ENCODE measurements around the gene LMBR1L. TPM values are rescaled to one million over a fixed set of nuclear protein-coding genes. Genes with fewer than 3 reads are reported as not detected.

The LMBR1L gene
- total RNA-seq, 4 donors from 2014 or later = 17.6 to 77.5 (median 37.5) TPM

DNA sequence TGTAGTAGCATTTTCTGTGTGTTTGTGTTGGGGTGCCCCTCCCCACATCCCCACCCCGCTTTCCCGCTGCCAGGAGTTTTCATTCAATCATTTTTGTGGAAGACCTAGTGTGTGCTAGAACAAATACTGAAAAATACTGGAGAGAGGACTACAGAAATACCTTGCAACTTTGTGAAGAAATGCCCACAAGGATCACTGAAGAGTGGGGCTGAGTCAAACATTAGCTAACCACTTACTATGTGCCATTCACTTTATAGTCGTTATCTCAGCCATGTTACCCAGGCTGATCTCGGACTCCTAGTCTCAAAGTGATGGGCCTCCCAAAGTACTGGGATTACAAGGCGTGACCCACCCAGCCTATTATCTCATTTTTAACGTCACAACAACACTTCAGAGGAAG, 559 bp upstream of the LMBR1L start:
- 55 to 71% methylated on average over 4 to 5 of the region's 6 CpGs for WGBS, 2 donors (ENCODE audit: low coverage in 1 of 2)
- H3K27ac ChIP-seq = peak overlapping the region; percentile 80 to 99 (median 96)
- peak overlapping the region; percentile 56 to 81 for H3K4me3 ChIP-seq
- no peaks in the 10 kb centered on the region for H3K27me3 ChIP-seq
- peaks cover 6 to 45% (median 36%) of the 10 kb centered on the region in 3 donors for H3K4me1 ChIP-seq
- no peak for ATAC-seq
- H3K9me3 ChIP-seq = no peaks in the 10 kb centered on the region
- TF ChIP-seq EP300 (IDR thresholded peaks at IDR 0.05) = no peak
- TF ChIP-seq, protein P1, sequence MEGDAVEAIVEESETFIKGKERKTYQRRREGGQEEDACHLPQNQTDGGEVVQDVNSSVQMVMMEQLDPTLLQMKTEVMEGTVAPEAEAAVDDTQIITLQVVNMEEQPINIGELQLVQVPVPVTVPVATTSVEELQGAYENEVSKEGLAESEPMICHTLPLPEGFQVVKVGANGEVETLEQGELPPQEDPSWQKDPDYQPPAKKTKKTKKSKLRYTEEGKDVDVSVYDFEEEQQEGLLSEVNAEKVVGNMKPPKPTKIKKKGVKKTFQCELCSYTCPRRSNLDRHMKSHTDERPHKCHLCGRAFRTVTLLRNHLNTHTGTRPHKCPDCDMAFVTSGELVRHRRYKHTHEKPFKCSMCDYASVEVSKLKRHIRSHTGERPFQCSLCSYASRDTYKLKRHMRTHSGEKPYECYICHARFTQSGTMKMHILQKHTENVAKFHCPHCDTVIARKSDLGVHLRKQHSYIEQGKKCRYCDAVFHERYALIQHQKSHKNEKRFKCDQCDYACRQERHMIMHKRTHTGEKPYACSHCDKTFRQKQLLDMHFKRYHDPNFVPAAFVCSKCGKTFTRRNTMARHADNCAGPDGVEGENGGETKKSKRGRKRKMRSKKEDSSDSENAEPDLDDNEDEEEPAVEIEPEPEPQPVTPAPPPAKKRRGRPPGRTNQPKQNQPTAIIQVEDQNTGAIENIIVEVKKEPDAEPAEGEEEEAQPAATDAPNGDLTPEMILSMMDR (IDR thresholded peaks at IDR 0.05) = no peak
- no peak for TF ChIP-seq POLR2AphosphoS5 (IDR thresholded peaks at IDR 0.05)
- TF ChIP-seq POLR2A (IDR thresholded peaks at IDR 0.05) = no peak
- peaks cover 0 to 7% of the 10 kb centered on the region in 2 donors for H3K36me3 ChIP-seq

DNA sequence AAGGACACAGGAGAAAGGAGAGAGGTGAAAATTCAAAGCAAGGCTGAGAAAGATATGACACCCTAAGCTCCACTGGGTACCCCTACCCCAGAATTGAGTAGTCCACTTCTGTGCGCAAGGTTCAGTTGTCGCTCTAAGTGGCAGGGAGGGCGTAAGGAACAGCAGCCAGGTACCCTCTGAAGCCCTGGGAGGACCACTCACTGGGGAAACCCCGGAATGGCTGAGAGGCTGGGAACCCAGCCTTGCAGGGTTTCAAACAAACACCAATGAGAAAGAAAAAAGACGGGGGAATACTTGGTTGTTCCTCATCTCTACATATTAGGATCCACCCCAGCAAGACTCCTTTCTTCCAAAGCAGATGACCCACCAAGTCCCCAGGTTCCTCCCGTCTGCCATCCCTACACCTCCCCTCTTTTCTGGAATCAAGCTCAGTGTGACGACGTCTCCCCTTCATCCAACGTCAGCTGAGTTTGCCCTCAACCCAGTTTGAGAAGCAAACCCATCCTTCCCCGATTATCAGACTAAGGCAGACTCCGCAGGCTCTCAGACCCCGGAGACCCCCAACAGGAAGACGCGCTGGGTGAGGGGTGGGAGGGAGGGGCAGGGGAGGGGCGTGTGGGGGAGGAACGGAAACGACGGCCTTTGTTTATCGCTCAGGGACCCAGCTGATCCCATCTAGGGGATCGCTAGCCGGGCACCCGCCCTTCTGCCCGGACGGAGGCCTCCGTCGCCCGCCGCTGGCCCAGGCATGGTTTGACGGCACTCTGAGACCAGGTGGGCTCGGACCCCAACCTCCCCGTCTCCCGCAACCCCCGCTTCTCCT, 795 bp downstream of the LMBR1L start:
- WGBS, 2 donors (ENCODE audit: low coverage in 1 of 2) = 7 to 21% methylated on average over 3 to 8 of the region's 33 CpGs
- Histone ChIP-seq H3K36me3 (peaks cover 0 to 20% of the 10 kb centered on the region in 2 donors), H3K9me3 (no peaks in the 10 kb centered on the region), H3K27me3 (no peaks in the 10 kb centered on the region), H3K4me1 (peaks cover 6 to 58% (median 46%) of the 10 kb centered on the region in 3 donors), H3K4me3 (peak overlapping the region; percentile 56 to 81), H3K27ac (peak overlapping the region; percentile 84 to 99 (median 96))
- peak; percentile 19 for ATAC-seq
- TF ChIP-seq POLR2A (IDR thresholded peaks at IDR 0.05) (no peak), EP300 (IDR thresholded peaks at IDR 0.05) (no peak), POLR2AphosphoS5 (IDR thresholded peaks at IDR 0.05) (no peak)
- TF ChIP-seq, protein P1 (IDR thresholded peaks at IDR 0.05) = no peak

DNA sequence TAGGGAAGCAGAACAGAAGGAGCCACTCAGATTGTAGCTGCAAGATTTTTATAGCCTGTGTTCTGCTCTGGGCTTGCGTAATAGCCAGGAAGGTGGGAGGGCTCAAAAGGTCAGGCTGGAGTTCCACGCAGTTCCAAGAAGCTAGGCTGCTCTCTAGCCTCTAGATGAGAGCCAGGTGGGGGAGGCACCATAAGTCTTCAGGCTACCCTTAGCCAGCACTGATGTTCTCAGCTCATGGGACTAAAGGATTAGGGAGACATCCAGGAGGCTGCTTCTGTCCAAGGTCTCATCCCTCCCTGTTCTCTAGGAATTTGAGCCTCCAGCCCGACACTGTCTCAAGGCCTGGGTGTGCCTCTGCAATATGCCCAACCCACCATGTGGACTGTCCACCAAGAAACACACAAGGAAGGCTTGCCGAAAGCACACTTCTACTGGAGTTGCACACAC, 1.7 kb downstream of the LMBR1L start:
- TF ChIP-seq POLR2AphosphoS5 (IDR thresholded peaks at IDR 0.05) (peak; percentile 84), POLR2A (IDR thresholded peaks at IDR 0.05) (no peak)
- no peaks in the 10 kb centered on the region for H3K9me3 ChIP-seq
- peak overlapping the region; percentile 84 to 99 (median 96) for H3K27ac ChIP-seq
- peak overlapping the region; percentile 56 to 81 for H3K4me3 ChIP-seq
- no peaks in the 10 kb centered on the region for H3K27me3 ChIP-seq
- peak; percentile 42 for ATAC-seq
- H3K4me1 ChIP-seq = peaks cover 6 to 67% (median 46%) of the 10 kb centered on the region in 3 donors
- H3K36me3 ChIP-seq = peaks cover 0 to 29% of the 10 kb centered on the region in 2 donors
- WGBS, 2 donors (ENCODE audit: low coverage in 1 of 2) = 5 to 8% methylated on average over 2 to 4 of the region's 4 CpGs

- 70% methylated on average over 6 of the region's 9 CpGs; no CpG with 5 or more reads in 1 of the 2 donors for whole genome bisulfite sequencing, 2 donors (ENCODE audit: low coverage in 1 of 2)
- Histone ChIP-seq H3K4me3 (no peak overlapping the region), H3K9me3 (no peaks in the 10 kb centered on the region), H3K36me3 (peaks cover 0 to 63% of the 10 kb centered on the region in 2 donors), H3K4me1 (peaks cover 6 to 64% (median 40%) of the 10 kb centered on the region in 3 donors), H3K27me3 (no peaks in the 10 kb centered on the region), H3K27ac (peak overlapping the region in 3 of 4 donors; percentile 32 to 63 (median 46))
- ATAC-seq = no peak
- TF ChIP-seq POLR2AphosphoS5 (IDR thresholded peaks at IDR 0.05) (no peak), EP300 (IDR thresholded peaks at IDR 0.05) (no peak), POLR2A (IDR thresholded peaks at IDR 0.05) (no peak)
- TF ChIP-seq, protein P1 (IDR thresholded peaks at IDR 0.05) = no peak
Observed at GRCh38 chr12:49105504-49106084, 5.1 kb downstream of the LMBR1L start.

DNA sequence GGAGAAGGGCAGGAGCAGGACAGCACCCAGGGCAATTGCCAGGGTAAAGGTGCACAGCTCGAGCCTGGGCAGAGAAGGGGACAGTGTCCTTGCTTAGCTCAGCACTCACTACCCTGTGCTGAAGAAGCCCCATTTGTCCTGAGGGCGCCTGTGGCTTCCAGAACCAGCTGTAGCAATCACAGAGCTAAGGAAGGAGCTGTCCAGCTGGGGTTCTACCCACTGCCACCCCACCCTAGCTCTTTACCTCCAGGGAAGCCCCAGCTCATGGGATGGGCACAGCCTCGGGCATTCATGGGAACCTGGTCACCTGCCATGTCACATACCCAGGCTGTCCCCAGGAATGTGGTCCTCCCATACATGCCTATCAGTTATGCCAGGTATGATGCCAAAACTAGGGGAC, 5.8 kb downstream of the LMBR1L start:
- H3K9me3 ChIP-seq = no peaks in the 10 kb centered on the region
- ATAC-seq = no peak
- no peak overlapping the region for H3K4me3 ChIP-seq
- H3K4me1 ChIP-seq = peaks cover 6 to 64% (median 40%) of the 10 kb centered on the region in 3 donors
- H3K27ac ChIP-seq = no peak overlapping the region
- H3K27me3 ChIP-seq = no peaks in the 10 kb centered on the region
- TF ChIP-seq EP300 (IDR thresholded peaks at IDR 0.05) = no peak
- TF ChIP-seq, protein P1 (IDR thresholded peaks at IDR 0.05) = no peak
- TF ChIP-seq POLR2AphosphoS5 (IDR thresholded peaks at IDR 0.05) = no peak
- no peak for TF ChIP-seq POLR2A (IDR thresholded peaks at IDR 0.05)
- no CpG with 5 or more reads among the region's 3 CpGs for WGBS, 2 donors (ENCODE audit: low coverage in 1 of 2)
- H3K36me3 ChIP-seq = peaks cover 0 to 71% of the 10 kb centered on the region in 2 donors
